HepG2 (cell line): ENCODE results near the gene PMM2. TPM values are rescaled to one million over a fixed set of nuclear protein-coding genes. Genes with fewer than 3 reads are reported as not detected.

Experiments
- CBX5 ChIP-seq: sonication (generic); formaldehyde crosslinking; IDR thresholded peaks from 2 replicates; pipeline ENCODE4 v1.4.0; 2020; ENCODE audit warnings: missing genetic modification reagents, borderline replicate concordance
- CREM ChIP-seq, 2 experiments: sonication (generic) in 1 of 2; formaldehyde crosslinking in 1 of 2; IDR thresholded peaks; 2 replicates each; pipeline versions ENCODE4 v1.4.0 to v1.6.1; 2016 to 2020; ENCODE audit warnings: antibody characterized with exemption in 1 of 2, mild to moderate bottlenecking in 1 of 2, missing genetic modification reagents in 1 of 2
- EEA1 ChIP-seq: sonication (generic); formaldehyde crosslinking; IDR thresholded peaks from 2 replicates; pipeline ENCODE4 v1.5.1; 2020; ENCODE audit warnings: mild to moderate bottlenecking, missing genetic modification reagents, borderline replicate concordance
- GATAD1 ChIP-seq: IDR thresholded peaks from 2 replicates; pipeline ENCODE4 v1.6.1; 2016; ENCODE audit warnings: missing genetic modification reagents, missing compliant biosample characterization
- MEIS2 ChIP-seq: sonication (generic); formaldehyde crosslinking; IDR thresholded peaks from 2 replicates; pipeline ENCODE4 v1.9.0; 2021; ENCODE audit warnings: mild to moderate bottlenecking, missing genetic modification reagents
- NCOA1 ChIP-seq: sonication (generic); formaldehyde crosslinking; IDR thresholded peaks from 2 replicates; pipeline ENCODE4 v1.9.0; 2021; ENCODE audit warnings: missing genetic modification reagents
- RELA ChIP-seq: sonication (generic); formaldehyde crosslinking; IDR thresholded peaks from 2 replicates; pipeline ENCODE4 v1.4.0; 2020; ENCODE audit warnings: missing genetic modification reagents
- U2AF1 ChIP-seq: fragments of 200-400 bp; formaldehyde crosslinking; optimal IDR thresholded peaks from 2 replicates; pipeline ENCODE3; 2017; ENCODE audit warnings: mild to moderate bottlenecking, low read depth, low read length
- ZNF30 ChIP-seq: sonication (generic); formaldehyde crosslinking; IDR thresholded peaks from 2 replicates; pipeline ENCODE4 v1.5.0; 2020; ENCODE audit warnings: mild to moderate bottlenecking, missing genetic modification reagents
- ZNF331 ChIP-seq: sonication (generic); formaldehyde crosslinking; IDR thresholded peaks from 2 replicates; pipeline ENCODE4 v1.4.0; 2020; ENCODE audit warnings: missing genetic modification reagents
- ZNF563 ChIP-seq: sonication (generic); formaldehyde crosslinking; IDR thresholded peaks from 2 replicates; pipeline ENCODE4 v1.8.0; 2022; ENCODE audit warnings: mild to moderate bottlenecking, moderate library complexity, missing genetic modification reagents
- ZNF615 ChIP-seq: sonication (generic); formaldehyde crosslinking; IDR thresholded peaks from 2 replicates; pipeline ENCODE4 v1.5.0; 2020; ENCODE audit warnings: mild to moderate bottlenecking, missing genetic modification reagents, borderline replicate concordance
- ZNF674 ChIP-seq: sonication (generic); formaldehyde crosslinking; IDR thresholded peaks from 2 replicates; pipeline ENCODE4 v1.5.0; 2020; ENCODE audit warnings: low read depth, mild to moderate bottlenecking, missing genetic modification reagents
- polyA plus RNA-seq, 8 experiments: library from polyadenylated mRNA; depleted of rRNA in 3 of 8; stranded (reverse) in 7 of 8; unstranded in 1 of 8; fragments of >200 nt; fragmentation: Illumina TruSeq in 4 of 8; extraction: Trizol in 4 of 8; gene quantifications; 2 replicates each; pipeline versions ENCODE4 v1.2.1 to v1.2.3, GENCODE V29; 2011 to 2016; ENCODE audit warnings: low read depth in 4 of 8, missing spikeins in 1 of 8, mixed read lengths in 1 of 8; ENCODE audit not compliant: insufficient read depth in 1 of 8
- total RNA-seq, 5 experiments: library from RNA; depleted of rRNA; stranded (reverse); fragments of >200 nt; fragmentation: Illumina TruSeq; extraction: Trizol; gene quantifications; 2 replicates each; pipeline ENCODE4 v1.2.3, GENCODE V29; 2016; ENCODE audit warnings: low read depth in 1 of 5
- TF ChIP-seq, protein P1 (sequence below): sonication (generic); formaldehyde crosslinking; IDR thresholded peaks from 2 replicates; pipeline ENCODE4 v1.5.1; 2020; ENCODE audit warnings: missing genetic modification reagents, mild to moderate bottlenecking, borderline replicate concordance
- TF ChIP-seq, protein P2 (sequence below): IDR thresholded peaks from 2 replicates; pipeline ENCODE4 v1.6.1; 2016
- TF ChIP-seq, protein P3 (sequence below): sonication (generic); formaldehyde crosslinking; IDR thresholded peaks from 2 replicates; pipeline ENCODE4 v1.9.0; 2022; ENCODE audit warnings: missing genetic modification reagents, mild to moderate bottlenecking, borderline replicate concordance
- TF ChIP-seq, protein P4 (sequence below): sonication (generic); formaldehyde crosslinking; IDR thresholded peaks from 2 replicates; pipeline ENCODE4 v1.5.0; 2020; ENCODE audit warnings: missing genetic modification reagents
- TF ChIP-seq, protein P5 (sequence below): sonication (generic); formaldehyde crosslinking; IDR thresholded peaks from 2 replicates; pipeline ENCODE4 v1.5.1; 2020; ENCODE audit warnings: missing genetic modification reagents, mild to moderate bottlenecking, borderline replicate concordance

Gene PMM2
- total and polyA plus RNA-seq, 2 of the 13 experiments (the other 11 are each of a cell fraction or from before 2014, with no cell fraction given), result 52.2 to 93.7 TPM

DNA sequence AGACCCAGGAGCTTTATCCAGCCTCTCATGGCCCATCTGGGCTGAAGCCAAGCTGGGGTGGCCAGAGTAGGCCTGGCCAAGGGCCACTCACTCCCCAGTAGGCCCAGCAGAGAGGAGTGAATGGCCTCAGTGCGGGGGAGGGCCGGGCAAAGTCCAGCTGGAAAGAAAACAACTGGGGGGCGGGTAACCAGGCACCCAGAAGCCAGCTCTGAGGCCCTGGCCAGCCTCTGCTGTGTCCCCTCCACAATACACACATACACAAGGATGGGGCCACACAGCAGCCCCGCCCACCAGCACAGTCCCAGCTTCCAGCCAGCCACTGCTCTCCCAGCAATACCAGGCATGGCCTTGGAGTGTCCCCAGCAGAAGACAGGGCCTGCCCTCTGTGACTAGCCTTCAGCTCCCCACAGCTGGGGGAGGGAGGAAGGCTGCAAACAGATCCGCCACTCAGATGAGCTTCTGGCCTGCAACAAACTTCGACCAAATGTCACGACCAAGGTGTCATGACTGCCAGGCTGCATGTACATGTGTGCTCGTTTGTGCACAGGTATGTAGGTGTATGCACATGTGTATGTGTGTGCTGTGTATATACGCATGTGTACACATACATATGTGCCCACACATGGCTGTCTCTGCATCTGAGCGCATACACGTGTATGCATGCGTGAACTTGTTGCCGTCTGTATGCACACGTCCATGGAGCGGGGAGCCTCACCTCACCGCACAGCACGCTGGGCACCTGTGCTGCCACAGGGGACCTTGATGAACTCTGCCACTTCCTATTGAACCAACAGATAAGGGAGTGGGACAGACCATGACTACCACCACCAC, 66.2 kb downstream of the PMM2 start (continued):
- TF ChIP-seq, protein P1, sequence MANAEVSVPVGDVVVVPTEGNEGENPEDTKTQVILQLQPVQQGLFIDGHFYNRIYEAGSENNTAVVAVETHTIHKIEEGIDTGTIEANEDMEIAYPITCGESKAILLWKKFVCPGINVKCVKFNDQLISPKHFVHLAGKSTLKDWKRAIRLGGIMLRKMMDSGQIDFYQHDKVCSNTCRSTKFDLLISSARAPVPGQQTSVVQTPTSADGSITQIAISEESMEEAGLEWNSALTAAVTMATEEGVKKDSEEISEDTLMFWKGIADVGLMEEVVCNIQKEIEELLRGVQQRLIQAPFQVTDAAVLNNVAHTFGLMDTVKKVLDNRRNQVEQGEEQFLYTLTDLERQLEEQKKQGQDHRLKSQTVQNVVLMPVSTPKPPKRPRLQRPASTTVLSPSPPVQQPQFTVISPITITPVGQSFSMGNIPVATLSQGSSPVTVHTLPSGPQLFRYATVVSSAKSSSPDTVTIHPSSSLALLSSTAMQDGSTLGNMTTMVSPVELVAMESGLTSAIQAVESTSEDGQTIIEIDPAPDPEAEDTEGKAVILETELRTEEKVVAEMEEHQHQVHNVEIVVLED (CRISPR knock-in tag), result peak; percentile 84
- TF ChIP-seq ZNF563 (CRISPR knock-in tag) (peak; percentile 6; the same call in 1 of the 2 replicates), U2AF1 (peak; percentile 92), MEIS2 (CRISPR knock-in tag) (peak; percentile 97), NCOA1 (CRISPR knock-in tag) (peak; percentile 52; the same call in 1 of the 2 replicates), ZNF674 (CRISPR knock-in tag) (no peak), ZNF331 (peak; percentile 95), ZNF30 (CRISPR knock-in tag) (no peak), CREM (IDR thresholded peaks at IDR 0.05) (peak; percentile 89), CREM (CRISPR knock-in tag; IDR thresholded peaks at IDR 0.05) (no peak), RELA (CRISPR knock-in tag) (peak; percentile 97), CBX5 (peak; percentile 95), GATAD1 (CRISPR knock-in tag) (peak; percentile 81), EEA1 (CRISPR knock-in tag) (peak; percentile 88; the same call in 1 of the 2 replicates), ZNF615 (peak; percentile 85; the same call in 1 of the 2 replicates)
- TF ChIP-seq, protein P2, sequence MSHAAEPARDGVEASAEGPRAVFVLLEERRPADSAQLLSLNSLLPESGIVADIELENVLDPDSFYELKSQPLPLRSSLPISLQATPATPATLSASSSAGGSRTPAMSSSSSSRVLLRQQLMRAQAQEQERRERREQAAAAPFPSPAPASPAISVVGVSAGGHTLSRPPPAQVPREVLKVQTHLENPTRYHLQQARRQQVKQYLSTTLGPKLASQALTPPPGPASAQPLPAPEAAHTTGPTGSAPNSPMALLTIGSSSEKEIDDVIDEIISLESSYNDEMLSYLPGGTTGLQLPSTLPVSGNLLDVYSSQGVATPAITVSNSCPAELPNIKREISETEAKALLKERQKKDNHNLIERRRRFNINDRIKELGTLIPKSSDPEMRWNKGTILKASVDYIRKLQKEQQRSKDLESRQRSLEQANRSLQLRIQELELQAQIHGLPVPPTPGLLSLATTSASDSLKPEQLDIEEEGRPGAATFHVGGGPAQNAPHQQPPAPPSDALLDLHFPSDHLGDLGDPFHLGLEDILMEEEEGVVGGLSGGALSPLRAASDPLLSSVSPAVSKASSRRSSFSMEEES (CRISPR knock-in tag), result peak; percentile 84; the same call in 1 of the 2 replicates
- TF ChIP-seq, protein P3, sequence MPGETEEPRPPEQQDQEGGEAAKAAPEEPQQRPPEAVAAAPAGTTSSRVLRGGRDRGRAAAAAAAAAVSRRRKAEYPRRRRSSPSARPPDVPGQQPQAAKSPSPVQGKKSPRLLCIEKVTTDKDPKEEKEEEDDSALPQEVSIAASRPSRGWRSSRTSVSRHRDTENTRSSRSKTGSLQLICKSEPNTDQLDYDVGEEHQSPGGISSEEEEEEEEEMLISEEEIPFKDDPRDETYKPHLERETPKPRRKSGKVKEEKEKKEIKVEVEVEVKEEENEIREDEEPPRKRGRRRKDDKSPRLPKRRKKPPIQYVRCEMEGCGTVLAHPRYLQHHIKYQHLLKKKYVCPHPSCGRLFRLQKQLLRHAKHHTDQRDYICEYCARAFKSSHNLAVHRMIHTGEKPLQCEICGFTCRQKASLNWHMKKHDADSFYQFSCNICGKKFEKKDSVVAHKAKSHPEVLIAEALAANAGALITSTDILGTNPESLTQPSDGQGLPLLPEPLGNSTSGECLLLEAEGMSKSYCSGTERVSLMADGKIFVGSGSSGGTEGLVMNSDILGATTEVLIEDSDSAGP (CRISPR knock-in tag), result peak; percentile 97
- TF ChIP-seq, protein P4, sequence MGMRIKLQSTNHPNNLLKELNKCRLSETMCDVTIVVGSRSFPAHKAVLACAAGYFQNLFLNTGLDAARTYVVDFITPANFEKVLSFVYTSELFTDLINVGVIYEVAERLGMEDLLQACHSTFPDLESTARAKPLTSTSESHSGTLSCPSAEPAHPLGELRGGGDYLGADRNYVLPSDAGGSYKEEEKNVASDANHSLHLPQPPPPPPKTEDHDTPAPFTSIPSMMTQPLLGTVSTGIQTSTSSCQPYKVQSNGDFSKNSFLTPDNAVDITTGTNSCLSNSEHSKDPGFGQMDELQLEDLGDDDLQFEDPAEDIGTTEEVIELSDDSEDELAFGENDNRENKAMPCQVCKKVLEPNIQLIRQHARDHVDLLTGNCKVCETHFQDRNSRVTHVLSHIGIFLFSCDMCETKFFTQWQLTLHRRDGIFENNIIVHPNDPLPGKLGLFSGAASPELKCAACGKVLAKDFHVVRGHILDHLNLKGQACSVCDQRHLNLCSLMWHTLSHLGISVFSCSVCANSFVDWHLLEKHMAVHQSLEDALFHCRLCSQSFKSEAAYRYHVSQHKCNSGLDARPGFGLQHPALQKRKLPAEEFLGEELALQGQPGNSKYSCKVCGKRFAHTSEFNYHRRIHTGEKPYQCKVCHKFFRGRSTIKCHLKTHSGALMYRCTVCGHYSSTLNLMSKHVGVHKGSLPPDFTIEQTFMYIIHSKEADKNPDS, result peak; percentile 97; the same call in 1 of the 2 replicates
- TF ChIP-seq, protein P5, sequence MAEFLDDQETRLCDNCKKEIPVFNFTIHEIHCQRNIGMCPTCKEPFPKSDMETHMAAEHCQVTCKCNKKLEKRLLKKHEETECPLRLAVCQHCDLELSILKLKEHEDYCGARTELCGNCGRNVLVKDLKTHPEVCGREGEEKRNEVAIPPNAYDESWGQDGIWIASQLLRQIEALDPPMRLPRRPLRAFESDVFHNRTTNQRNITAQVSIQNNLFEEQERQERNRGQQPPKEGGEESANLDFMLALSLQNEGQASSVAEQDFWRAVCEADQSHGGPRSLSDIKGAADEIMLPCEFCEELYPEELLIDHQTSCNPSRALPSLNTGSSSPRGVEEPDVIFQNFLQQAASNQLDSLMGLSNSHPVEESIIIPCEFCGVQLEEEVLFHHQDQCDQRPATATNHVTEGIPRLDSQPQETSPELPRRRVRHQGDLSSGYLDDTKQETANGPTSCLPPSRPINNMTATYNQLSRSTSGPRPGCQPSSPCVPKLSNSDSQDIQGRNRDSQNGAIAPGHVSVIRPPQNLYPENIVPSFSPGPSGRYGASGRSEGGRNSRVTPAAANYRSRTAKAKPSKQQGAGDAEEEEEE (CRISPR knock-in tag), result peak; percentile 74; the same call in 1 of the 2 replicates
